ENCODE results near the gene DNM2.

GRCh38 chr19:10756371-10756770 lies 38.5 kb downstream of the DNM2 start:
- TF ChIP-seq POLR2A (IDR thresholded peaks at IDR 0.05; ENCODE audit: low read length), result no peak
- no peak for TF ChIP-seq USF2 (IDR thresholded peaks at IDR 0.05)
